Measurements from ENCODE around the gene DENND1A.

DENND1A gene

GRCh38 chr9:123717581-123718175 lies 212.2 kb downstream of the DENND1A start:
- no peak for DNase-seq

- no peak for DNase-seq
These were observed 213.5 kb downstream of the DENND1A start for GRCh38 chr9:123716339-123716945.

GRCh38 chr9:123715258-123715657 lies 214.7 kb downstream of the DENND1A start:
- no peak for DNase-seq

GRCh38 chr9:123713282-123713681 lies 216.6 kb downstream of the DENND1A start:
- no peak for DNase-seq

GRCh38 chr9:123712399-123712798 lies 217.5 kb downstream of the DENND1A start:
- no peak for DNase-seq

GRCh38 chr9:123710299-123710698 lies 219.6 kb downstream of the DENND1A start:
- DNase-seq, result no peak

- no peak for DNase-seq
These were observed 227.4 kb downstream of the DENND1A start for GRCh38 chr9:123702483-123702882.

GRCh38 chr9:123697686-123698085 lies 232.2 kb downstream of the DENND1A start:
- DNase-seq, result no peak

GRCh38 chr9:123696476-123696875 lies 233.4 kb downstream of the DENND1A start:
- no peak for DNase-seq

GRCh38 chr9:123695386-123695785 lies 234.5 kb downstream of the DENND1A start:
- no peak for DNase-seq

- no peak for DNase-seq
These were observed 238.1 kb downstream of the DENND1A start for GRCh38 chr9:123691765-123692303.

GRCh38 chr9:123689701-123690428 lies 240.1 kb downstream of the DENND1A start:
- no peak for DNase-seq

- DNase-seq, result no peak
These were observed 242.6 kb downstream of the DENND1A start for GRCh38 chr9:123687246-123687751.

- no peak for DNase-seq
These were observed 243.1 kb downstream of the DENND1A start for GRCh38 chr9:123686829-123687192.

- DNase-seq, result no peak
These were observed 243.6 kb downstream of the DENND1A start for GRCh38 chr9:123686131-123686828.

GRCh38 chr9:123685489-123686083 lies 244.3 kb downstream of the DENND1A start:
- DNase-seq, result no peak

GRCh38 chr9:123684393-123685149 lies 245.4 kb downstream of the DENND1A start:
- DNase-seq, result no peak

- no peak for DNase-seq
These were observed 247.2 kb downstream of the DENND1A start for GRCh38 chr9:123682746-123683145.

- no peak for DNase-seq
These were observed 249.6 kb downstream of the DENND1A start for GRCh38 chr9:123680352-123680751.

GRCh38 chr9:123679330-123679987 lies 250.5 kb downstream of the DENND1A start:
- peak; percentile 10 to 12 for DNase-seq

- no peak for DNase-seq
These were observed 251.0 kb downstream of the DENND1A start for GRCh38 chr9:123678878-123679329.
